GM18870 (cell line): ENCODE results near the gene ABCB10.
"Not testable (repeated sequence)": the region's sequence is repeated elsewhere in the genome, so short reads cannot be mapped to it uniquely, and the experiment has no call there.

Experiments
- ATAC-seq: cut with Tn5 transposase; IDR thresholded peaks from one replicate; pipeline ENCODE4 v1.9.1; 2021; ENCODE audit warnings: moderate library complexity; ENCODE audit not compliant: unreplicated experiment

The ABCB10 gene

DNA sequence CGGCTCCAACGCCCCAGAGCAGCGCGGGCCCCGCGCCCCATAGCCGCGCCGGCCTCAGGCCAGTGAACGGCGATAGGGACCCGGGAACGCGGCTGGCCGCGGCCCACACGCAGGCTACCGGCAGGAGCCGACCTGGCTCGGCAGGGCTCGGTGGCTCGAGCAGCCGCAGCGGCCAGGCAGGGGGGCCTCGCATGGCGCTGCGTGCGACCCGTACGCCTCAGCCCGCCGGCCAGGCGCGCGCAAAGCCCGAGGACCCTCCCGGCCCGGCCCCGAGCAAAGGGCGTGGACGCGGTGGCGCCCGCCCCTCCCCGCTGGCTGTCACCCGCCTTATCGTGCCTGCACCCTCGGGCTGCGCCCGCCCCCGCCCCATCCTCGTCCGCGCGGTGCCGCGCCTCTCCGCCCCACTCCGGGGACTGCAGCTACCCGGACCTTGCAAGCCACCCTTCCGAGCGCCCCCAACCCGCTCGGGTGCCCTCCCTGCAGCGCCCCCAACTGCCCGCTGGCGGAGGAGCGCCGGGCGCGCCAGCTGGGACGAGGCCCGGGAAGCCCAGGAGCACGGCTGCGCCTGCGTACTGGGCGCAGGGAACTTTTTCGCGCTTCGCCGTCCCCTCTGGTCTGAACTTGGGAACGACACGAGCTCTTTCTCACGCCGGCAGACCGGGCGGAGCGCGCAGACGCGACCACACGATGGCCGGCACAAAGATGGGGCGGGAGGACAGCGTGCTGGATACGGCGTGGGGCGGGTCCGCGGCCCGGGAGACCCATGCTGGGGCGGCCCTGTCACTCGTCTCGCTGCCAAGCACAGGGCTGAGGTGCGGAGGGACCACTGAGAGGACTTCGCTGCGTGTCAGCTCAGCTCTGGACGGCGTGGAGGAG, at the start of gene ABCB10:
Gene ABCB10 (minus strand): TSS at position 248 of the 876 bp plus-strand sequence. CDS start 55 bp downstream, at position 193.
- peak; percentile 77 for ATAC-seq

- ATAC-seq, result no peak
Observed at GRCh38 chr1:229607370-229607769, 48.9 kb upstream of the ABCB10 start.

DNA sequence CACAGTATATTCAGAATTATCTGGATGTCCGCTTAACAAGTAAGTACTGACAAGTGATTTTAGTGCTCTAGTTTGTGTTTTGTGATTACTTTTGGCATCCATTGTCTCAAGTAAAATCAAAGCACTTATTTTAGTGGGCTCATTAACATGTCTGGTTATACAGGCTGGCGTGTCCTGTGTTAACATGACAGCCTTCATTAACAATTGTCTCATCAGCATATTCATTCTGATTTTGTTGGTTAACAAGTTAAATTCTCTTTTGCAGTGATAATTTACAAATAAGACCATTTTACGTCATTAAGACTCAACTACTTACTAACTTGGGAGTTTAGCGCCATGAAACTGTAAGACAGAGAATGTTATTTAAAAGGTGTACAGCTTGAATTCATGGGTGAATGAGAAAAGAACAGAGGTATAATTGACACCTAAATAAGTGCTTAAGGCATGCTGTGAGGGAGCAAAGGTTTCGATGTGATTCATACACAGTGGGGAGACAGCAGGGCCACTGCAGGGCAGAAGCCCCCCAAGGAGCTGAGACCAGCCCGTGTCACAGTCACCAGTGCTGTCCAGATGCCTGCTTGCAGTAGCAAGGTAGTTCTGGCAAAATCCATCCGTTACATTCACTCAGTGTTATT, 45.0 kb upstream of the ABCB10 start:
- no peak for ATAC-seq

DNA sequence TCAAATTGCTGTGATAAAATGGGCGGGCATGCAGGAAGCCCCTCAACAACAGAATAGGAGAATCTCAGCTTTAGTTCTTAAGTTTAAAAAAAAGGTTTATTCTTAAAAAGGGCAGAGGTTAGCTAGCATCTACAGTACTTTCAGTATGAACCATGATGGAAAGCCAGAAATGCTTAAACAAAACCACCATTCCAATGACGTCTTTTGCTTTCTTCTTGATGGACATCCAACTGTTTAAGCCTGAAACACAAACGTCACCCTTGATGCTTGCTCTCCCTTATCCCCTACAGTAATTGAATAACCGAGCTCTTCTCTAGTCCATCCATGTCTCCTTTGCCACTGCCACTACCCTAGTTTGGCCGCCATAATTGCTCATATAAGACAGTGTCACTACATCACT, 41.7 kb upstream of the ABCB10 start:
- no peak for ATAC-seq

DNA sequence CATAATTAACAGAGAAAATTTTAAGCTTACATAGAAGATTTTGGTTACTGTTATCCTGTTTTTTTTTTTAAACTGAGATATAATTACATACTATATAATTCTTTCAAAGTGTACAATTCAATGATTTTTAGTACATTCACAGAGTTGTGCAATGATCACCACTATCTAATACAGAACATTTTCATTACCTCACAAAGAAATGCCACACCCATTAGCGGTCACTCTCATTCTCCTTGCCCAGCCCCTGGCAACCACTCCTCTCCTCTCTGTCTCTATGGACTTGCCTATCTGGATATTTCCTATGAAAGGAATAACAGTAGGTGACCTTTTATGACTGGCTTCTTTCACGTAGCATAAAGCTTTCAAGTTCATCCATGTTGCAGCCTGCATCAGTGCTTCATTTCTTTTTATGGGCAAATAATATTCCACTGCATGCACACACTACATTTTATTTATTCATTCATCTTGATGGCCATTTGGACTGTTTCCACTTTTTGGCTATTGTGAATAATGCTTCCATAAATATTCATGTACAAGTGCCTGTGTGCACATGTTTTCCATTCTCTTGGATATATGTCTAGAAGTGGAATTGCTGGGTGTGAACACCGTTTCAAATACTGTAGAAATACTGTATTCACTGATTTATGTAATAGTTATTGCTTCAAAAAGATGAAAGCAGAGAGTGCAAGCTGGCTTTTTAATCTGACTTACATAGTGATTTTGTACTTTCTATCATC, 40.9 kb upstream of the ABCB10 start:
- ATAC-seq, result no peak

- no peak for ATAC-seq
Observed at GRCh38 chr1:229597877-229598276, 39.4 kb upstream of the ABCB10 start.

DNA sequence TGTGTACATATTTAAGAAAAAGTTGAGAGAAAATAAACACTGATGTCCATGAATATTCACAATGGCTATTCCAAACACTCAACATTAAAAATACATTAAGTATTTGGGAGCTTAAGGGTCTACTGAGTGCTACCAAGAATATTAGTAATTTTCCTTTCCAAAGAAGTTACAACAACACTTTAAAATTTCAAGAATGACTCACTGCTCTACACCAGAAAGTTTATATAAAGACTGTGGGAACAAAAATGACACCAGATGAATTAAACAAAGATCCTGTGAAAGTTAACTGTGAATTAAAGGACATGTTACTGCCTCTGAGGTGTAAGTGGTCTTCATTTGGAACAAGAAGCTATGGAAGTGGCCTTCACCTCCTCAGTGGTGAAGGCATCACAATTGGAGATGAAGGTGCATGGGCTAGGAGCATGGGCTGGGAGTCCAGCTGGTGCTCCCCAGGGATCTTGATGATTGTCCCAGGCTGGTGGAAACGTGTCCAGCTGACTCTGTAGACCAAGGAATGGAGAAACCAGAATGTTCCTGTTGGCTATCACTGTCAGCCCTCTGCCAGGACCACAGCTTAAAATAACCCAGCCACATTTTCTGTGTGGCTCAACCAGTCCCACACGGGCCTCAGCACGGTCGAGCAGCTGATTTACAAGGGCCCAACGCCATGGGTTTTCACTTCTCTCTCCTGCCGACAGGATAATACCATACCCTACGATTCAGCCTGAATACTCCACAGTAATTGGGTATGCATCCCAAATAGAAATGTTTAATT, 38.6 kb upstream of the ABCB10 start:
- no peak for ATAC-seq

- ATAC-seq, result not testable (repeated sequence)
Observed at GRCh38 chr1:229595876-229596275, 37.4 kb upstream of the ABCB10 start.

DNA sequence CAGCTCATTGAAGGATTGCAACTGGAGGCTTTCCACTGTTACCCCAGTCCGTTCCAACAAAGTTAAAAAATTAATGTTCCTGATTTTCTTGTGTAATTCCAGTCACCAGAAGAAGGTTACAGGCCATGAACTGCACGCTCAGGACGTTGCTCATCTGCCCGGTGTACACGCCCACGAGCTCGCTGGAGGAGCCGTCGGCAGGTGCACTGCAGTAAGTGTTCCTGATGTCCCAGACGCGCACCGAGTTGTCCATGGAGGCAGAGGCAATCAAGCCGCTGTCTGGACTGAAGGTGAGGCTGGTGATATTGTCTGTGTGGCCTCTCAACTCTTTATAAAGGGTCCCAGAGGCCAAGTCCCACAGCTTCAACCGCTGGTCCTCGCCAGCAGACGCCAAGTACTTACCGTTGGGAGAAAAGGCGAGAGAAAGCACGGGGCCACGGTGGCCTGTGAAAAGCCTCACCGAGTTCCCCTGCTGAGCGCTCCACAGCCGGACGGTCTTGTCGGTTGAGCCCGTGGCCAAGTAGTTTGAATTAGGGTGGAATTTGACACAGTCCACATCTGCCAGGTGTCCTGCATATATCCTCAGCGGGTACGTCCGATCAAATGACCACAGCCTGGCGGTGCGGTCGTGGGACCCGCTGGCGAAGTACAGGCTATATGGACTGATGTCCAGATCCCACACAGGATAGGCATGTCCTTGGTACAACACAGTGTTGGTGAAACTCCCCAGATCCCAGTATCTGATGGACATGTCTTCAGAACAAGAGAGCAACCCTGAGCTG, 35.9 kb upstream of the ABCB10 start:
- ATAC-seq, result no peak

- no peak for ATAC-seq
Observed at GRCh38 chr1:229593800-229594199, 35.3 kb upstream of the ABCB10 start.

DNA sequence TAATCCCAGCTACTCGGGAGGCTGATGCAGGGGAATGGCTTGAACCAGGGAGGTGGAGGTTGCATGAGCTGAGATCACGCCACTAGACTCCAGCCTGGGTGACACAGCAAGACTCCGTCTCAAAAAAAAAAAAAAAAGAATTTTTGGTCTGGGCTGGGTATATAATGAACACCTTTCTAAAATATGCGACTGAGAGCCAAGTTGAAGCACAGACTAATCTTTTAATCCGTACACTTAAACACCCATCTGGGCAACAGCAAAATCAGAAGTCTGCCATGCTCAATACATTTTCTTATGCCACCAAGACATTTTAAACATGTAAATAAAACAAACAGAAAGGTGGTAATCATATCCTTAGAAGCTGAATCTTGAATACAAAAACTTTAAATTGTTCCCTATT, 31.6 kb upstream of the ABCB10 start:
- no peak for ATAC-seq

DNA sequence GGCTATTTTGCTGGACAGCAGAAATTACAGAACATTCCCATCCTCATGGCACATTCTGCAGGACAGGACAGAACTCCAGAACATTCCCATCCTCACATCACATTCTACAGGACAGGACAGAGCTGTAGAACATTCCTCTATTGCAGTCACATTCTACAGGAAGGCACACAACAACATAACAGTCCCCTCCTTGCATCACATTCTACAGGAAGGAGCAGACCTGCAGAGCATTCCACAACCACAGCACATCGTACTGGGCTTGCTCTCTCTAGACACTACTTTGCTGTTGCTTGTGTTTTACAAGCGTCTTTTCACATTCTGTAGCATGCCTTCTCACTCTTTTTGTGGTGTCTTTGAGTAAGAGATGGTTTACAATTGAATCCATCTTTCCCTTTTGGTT, 26.8 kb upstream of the ABCB10 start:
- ATAC-seq, result no peak

DNA sequence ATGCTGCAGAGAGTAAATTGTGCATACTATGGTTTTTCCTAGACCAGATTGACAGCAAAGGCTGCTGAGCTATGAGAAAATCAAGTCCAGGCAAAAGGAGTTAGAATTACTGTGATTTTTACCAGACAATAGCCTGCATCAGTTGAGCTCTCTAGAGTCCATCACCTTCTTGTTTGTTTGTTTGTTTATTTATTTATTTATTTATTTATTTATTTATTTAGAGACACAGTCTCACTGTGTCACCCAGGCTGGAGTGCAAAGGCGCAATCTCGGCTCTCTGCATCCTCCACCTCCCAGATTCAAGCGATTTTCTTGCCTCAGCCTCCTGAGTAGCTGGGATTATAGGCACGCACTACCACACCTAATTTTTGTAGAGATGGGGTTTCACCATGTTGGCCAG, 24.2 kb upstream of the ABCB10 start:
- ATAC-seq, result no peak

DNA sequence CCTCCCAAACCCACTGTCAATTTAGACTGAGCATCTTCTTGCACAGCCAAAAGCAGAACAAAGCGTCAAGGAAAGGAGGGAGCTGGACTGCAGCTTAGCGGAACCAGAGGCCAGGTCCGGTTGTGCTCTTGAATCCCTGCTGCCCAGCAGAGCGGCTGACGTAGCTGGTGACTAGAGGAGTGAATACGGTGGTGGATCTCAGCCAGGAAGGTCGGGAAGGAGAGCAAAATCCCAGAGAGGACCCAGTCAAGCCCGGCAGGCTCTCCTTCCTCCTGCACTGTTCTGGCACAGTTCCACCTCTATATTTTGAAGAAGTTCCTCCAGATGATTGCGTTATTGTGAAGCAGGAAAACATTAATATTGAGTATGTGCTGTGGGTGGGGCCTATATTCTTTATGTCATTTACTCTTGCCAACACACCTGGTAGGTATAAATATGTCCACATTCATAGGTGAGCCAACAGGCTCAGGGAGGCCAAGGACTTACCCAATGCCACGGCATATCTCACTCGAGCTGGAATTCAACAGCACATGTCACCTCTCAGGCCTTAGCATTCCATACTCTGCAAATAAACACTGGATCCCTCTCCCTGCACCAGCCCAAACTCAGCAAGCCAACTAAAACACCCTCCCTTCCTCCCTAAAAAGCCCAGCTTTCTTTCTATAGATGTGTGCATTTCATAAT, 23.6 kb upstream of the ABCB10 start:
- ATAC-seq, result no peak

DNA sequence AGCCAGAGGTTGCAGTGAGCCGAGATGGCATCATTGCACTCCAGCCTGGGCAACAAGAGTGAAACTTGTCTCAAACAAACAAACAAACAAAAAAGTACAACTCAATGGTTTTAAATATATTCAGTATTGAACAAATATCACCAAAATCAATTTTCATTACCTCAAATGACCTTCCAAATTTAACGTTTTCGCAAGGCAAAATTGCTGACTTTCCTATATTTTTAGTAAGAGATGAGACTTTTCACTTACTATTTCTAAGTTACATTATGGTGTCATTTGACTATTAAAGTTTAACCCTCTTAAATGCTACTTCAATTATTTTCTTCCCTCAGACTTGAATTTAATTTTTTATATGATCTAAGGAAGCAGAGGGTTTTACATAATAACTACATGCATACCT, 23.0 kb upstream of the ABCB10 start:
- ATAC-seq, result no peak

- ATAC-seq, result peak; percentile 75
Observed at GRCh38 chr1:229579059-229579673, 20.7 kb upstream of the ABCB10 start.

DNA sequence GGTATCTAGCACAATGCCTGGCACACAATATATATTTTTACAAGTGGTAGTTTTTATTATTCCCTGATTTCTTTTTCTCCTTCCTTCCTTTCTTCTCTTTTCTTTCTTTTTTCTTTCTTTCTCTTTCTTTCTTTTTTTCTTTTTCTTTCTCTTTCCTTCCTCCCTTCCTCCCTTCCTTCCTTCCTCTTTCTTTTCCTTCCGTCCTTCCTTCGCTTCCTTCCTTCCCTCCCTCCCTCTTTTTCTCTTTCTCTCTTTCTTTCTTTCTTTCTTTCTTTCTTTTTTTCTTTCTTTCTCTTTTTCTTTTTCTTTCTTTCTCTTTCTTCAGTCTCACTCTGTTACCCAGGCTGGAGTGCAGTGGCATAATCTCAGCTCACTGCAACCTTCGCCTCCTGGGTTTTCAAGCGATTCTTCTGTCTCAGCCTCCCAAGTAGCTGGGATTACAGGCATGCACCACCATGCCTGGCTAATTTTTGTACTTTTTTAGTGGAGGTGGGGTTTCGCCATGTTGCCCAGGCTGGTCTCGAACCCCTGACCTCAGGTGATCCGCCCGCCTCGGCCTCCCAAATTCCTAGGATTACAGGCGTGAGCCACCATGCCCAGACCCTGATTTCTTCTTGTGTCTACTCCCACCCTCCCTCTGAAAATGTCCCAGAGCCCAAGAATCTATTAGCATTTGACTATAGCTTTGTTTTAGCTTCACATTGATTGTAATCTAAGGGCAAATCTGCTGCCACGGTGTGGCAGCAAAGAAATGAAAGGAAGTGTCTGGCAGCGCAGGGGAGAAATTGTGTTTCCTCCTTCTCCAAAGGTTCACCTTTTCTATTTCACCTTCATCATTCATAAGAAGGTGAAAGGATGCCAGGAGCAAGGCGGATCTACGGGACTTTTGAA, 19.9 kb upstream of the ABCB10 start:
- ATAC-seq, result peak; percentile 12
